Measurements from ENCODE around the gene HTR5A.

Gene HTR5A

GRCh38 chr7:155131090-155131489 lies 61.0 kb downstream of the HTR5A start:
- no peak overlapping the region for H3K4me3 ChIP-seq (ENCODE audit: low read depth, low read length)
- no peak for TF ChIP-seq CTCF (IDR thresholded peaks at IDR 0.05; ENCODE audit: borderline replicate concordance, insufficient read depth, low read depth, low read length)

- no peak overlapping the region for H3K4me3 ChIP-seq (ENCODE audit: low read depth, low read length)
- no peak for TF ChIP-seq CTCF (IDR thresholded peaks at IDR 0.05; ENCODE audit: borderline replicate concordance, insufficient read depth, low read depth, low read length)
Measured at GRCh38 chr7:155132431-155132830, 62.3 kb downstream of the HTR5A start.

GRCh38 chr7:155136619-155137243 lies 66.6 kb downstream of the HTR5A start:
- TF ChIP-seq CTCF (IDR thresholded peaks at IDR 0.05; ENCODE audit: borderline replicate concordance, insufficient read depth, low read depth, low read length): no peak
- H3K4me3 ChIP-seq (ENCODE audit: low read depth, low read length): no peak overlapping the region
